Mesangial cell (primary cell): ENCODE measurements around the gene TMEM86A. TPM values are rescaled to one million over a fixed set of nuclear protein-coding genes. Genes with fewer than 3 reads are reported as not detected.

ENCODE experiments used
- total RNA-seq: library from RNA; depleted of rRNA; stranded (reverse); fragments of >200 nt; gene quantifications from 2 replicates; pipeline ENCODE4 v1.2.3, GENCODE V29; 2015

TMEM86A gene
- total RNA-seq = 0.49 and 4.1 TPM in 2 replicates

GRCh38 chr11:18698341-18699268, at the start of gene TMEM86A:
Gene TMEM86A (plus strand): TSS chr11:18698779. CDS start chr11:18698887, 108 bp downstream.

GRCh38 chr11:18726040-18726439, 27.5 kb downstream of the TMEM86A start, which contains the start of gene IGSF22:
Gene IGSF22 (minus strand): TSS chr11:18726188. CDS start chr11:18724236, 1,952 bp downstream.

Other genes with a start within 250 kb of the TMEM86A start
- gene LDHAL6A, start 242.9 kb upstream of the TMEM86A start, total RNA-seq = not detected in 2 replicates
- 74.3 and 87.3 TPM in 2 replicates for gene TSG101, start 171.8 kb upstream of the TMEM86A start, total RNA-seq
- 12.3 and 17.8 TPM in 2 replicates for gene UEVLD, start 110.0 kb upstream of the TMEM86A start, total RNA-seq
- not detected in 2 replicates for gene MISFA, start 99.0 kb upstream of the TMEM86A start, total RNA-seq
- 8.5 and 16.5 TPM in 2 replicates for gene SPTY2D1, start 64.4 kb upstream of the TMEM86A start, total RNA-seq
- under 0.01 and 0.38 TPM in 2 replicates for gene IGSF22, start 27.4 kb downstream of the TMEM86A start, total RNA-seq
- not detected in 2 replicates for gene PTPN5, start 93.0 kb downstream of the TMEM86A start, total RNA-seq
- gene MRGPRX1, start 240.6 kb downstream of the TMEM86A start, total RNA-seq = not detected in 2 replicates